ENCODE data around the gene NHERF1.

The NHERF1 gene

GRCh38 chr17:74815067-74815466 lies 66.6 kb downstream of the NHERF1 start:
- DNase-seq, result no peak

DNA sequence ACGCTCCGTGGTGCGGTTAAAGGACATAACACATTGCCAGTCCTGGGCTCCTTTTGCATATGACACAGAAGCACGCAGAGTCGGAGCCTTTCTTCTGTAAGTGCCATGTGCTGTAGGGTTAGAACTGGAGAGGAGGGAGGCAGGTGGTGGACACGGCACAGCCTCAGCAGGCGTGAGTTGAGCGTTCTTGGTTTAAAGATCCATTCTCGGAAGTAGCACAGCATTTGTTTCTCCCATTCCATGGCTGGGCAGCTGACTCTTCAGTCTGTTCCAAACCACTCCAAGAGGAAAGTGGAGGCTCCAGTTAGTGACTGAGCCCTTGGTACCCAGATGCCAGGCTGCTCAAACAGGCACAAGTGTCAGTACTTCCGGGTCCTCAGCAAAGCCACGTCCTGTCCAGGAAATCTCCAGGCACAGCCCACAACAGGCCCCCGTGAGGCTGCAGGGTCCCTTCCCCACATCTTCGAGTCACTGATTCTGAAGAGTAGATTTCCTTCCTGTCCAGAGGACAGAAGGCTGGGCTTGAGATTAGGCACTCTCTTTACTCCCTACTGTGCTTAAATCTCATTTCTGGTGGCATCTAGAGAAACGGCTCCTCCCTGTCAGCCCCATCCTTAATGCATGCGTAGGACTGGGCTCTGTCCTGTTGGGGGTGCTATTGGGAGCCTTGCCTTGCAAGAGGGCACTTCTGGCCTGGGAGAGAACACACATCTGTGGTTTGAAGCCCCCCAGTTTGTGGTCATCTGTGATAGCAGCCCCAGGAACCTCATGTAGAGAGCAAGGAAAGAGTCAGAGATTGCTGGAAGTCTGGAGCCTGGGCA lies 67.3 kb downstream of the NHERF1 start:
- DNase-seq, result no peak

GRCh38 chr17:74816905-74817620 lies 68.6 kb downstream of the NHERF1 start:
- no peak for DNase-seq

DNA sequence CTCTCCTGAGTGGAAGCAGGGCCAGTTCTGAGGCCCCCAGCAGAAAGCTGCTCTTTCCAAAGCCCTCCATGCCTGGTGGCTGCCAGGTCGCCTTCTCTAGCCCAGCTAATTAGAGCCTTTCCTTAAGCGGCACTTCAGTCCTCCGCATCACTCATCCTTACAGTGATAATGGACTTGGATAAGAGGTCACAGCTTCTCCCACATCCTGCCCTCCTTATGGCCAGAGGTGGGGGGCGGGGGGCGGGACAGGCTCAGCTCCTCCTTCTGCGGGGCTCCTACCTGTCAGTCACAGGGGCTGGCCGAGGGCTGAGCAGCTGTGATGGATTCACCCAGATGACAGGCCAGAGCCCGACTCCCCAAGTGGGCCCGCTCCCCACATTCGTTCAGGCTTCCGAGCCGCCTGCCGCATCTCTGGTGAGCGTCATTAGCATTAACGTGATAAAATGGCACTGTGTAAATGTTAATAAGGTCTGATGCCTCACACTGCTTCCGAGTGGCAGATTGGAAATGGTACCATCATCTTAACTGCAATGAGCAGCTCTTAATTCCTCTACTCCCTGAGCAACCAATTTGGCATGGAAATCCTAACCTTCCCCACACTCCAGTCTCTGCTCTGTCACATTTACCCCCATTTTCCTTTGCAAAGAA lies 70.0 kb downstream of the NHERF1 start:
- no peak for DNase-seq
